ENCODE measurements around the gene TAF1B. TPM values are rescaled to one million over a fixed set of nuclear protein-coding genes. Genes with fewer than 3 reads are reported as not detected.
A peak's percentile ranks its signal among the peaks of the same experiment; 100 is the strongest.

TAF1B gene
- total RNA-seq, 1 donor from 2014 or later, result 58.5 TPM

- no peak overlapping the region for H3K27ac ChIP-seq
- intact Hi-C loops (cut with DNase I), result loop anchor here (1.0 to 2.0 kb wide), 3 partner anchors 34 to 108 kb away; partner anchors contain the start of gene TAF1B
- TF ChIP-seq, protein P1, sequence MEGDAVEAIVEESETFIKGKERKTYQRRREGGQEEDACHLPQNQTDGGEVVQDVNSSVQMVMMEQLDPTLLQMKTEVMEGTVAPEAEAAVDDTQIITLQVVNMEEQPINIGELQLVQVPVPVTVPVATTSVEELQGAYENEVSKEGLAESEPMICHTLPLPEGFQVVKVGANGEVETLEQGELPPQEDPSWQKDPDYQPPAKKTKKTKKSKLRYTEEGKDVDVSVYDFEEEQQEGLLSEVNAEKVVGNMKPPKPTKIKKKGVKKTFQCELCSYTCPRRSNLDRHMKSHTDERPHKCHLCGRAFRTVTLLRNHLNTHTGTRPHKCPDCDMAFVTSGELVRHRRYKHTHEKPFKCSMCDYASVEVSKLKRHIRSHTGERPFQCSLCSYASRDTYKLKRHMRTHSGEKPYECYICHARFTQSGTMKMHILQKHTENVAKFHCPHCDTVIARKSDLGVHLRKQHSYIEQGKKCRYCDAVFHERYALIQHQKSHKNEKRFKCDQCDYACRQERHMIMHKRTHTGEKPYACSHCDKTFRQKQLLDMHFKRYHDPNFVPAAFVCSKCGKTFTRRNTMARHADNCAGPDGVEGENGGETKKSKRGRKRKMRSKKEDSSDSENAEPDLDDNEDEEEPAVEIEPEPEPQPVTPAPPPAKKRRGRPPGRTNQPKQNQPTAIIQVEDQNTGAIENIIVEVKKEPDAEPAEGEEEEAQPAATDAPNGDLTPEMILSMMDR (IDR thresholded peaks at IDR 0.05), result no peak
Observed at GRCh38 chr2:9951272-9951521, 107.9 kb downstream of the TAF1B start.

GRCh38 chr2:9951522-9952285, 108.4 kb downstream of the TAF1B start, which contains the start of gene GRHL1:
Gene GRHL1, plus strand, starts transcription at chr2:9951693. Its CDS starts 141 bp downstream, at chr2:9951834.
- peaks cover 4 to 10% of the 10 kb centered on the region in 2 donors for H3K4me1 ChIP-seq
- no peaks in the 10 kb centered on the region for H3K36me3 ChIP-seq
- H3K9me3 ChIP-seq, result no peaks in the 10 kb centered on the region
- intact Hi-C loops (cut with DNase I), result loop anchor here (1.0 to 2.0 kb wide), 3 partner anchors 33 to 109 kb away; partner anchors contain the start of gene TAF1B
- DNase-seq (ENCODE audit: low spot score in 2 of 2), result peak; percentile 45 to 94
- H3K4me3 ChIP-seq, result peak within 1 kb of the TSS; percentile 85 to 96
- TF ChIP-seq, protein P1 (IDR thresholded peaks at IDR 0.05), result no peak
- no peaks in the 10 kb centered on the region for H3K27me3 ChIP-seq
- no peak within 1 kb of the TSS for H3K27ac ChIP-seq

More at GRCh38 chr2:9951272-9951521, 107.9 kb downstream of the TAF1B start:
- Histone ChIP-seq H3K4me3 (peak overlapping the region; percentile 85 to 96), H3K27me3 (no peaks in the 10 kb centered on the region), H3K9me3 (no peaks in the 10 kb centered on the region), H3K36me3 (no peaks in the 10 kb centered on the region), H3K4me1 (peaks cover 4 to 10% of the 10 kb centered on the region in 2 donors)
- DNase-seq (ENCODE audit: low spot score in 2 of 2), result no peak

DNA sequence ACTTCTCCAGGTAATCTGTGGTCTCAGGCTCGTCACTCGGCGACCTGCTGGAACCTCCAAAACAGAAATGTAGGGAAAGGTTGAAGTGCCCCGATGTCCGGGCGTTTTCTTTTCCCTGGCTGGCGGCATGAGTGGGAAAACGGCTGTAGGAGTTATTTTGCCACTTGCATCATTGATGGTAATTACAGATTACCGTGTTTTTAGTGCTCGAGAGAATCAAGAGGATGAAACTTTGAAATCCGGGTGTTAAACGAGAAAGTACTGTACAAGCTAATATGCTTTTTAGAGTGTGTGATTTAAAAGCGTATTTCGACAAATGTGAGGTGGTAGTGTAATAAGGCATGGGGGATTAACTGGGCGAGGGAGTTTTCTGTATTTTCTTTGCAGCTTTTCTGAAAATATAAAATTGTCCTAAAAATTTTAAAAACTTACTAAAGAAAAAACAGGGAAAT, 109.0 kb downstream of the TAF1B start:
- intact Hi-C loops (cut with DNase I), result no loop called here
- peak overlapping the region; percentile 85 to 96 for H3K4me3 ChIP-seq
- peaks cover 4 to 10% of the 10 kb centered on the region in 2 donors for H3K4me1 ChIP-seq
- no peaks in the 10 kb centered on the region for H3K36me3 ChIP-seq
- H3K27ac ChIP-seq, result no peak overlapping the region
- no peaks in the 10 kb centered on the region for H3K9me3 ChIP-seq
- DNase-seq (ENCODE audit: low spot score in 2 of 2), result no peak
- no peaks in the 10 kb centered on the region for H3K27me3 ChIP-seq
- TF ChIP-seq, protein P1 (IDR thresholded peaks at IDR 0.05), result no peak

- DNase-seq (ENCODE audit: low spot score in 2 of 2), result no peak
- Histone ChIP-seq H3K36me3 (no peaks in the 10 kb centered on the region), H3K9me3 (no peaks in the 10 kb centered on the region), H3K27ac (no peak overlapping the region), H3K4me3 (no peak overlapping the region), H3K4me1 (peaks cover 4 to 10% of the 10 kb centered on the region in 2 donors), H3K27me3 (no peaks in the 10 kb centered on the region)
- intact Hi-C loops (cut with DNase I), result no loop called here
- TF ChIP-seq, protein P1 (IDR thresholded peaks at IDR 0.05), result no peak
Observed at GRCh38 chr2:9952856-9953503, 109.7 kb downstream of the TAF1B start.

DNA sequence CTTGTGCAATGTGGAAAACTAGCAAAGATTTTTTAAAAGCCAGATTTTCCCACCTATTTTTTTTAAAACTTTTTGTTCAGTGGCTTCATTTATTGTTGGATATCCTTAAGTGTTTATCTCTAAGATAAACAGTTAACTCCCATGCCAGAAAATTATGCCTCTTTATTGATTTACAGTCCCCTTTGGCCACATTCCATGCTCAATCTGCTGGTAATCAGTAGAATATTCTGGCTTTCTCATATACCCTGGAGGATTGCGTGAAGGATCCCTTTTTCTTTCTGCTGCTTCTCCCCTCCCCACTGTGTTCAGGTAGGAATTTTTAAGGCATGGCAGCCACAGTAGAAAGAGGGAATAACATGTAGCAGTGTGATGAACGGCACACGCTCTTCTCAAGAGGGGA, 110.9 kb downstream of the TAF1B start:
- Histone ChIP-seq H3K4me3 (no peak overlapping the region), H3K4me1 (peaks cover 4 to 10% of the 10 kb centered on the region in 2 donors), H3K27ac (no peak overlapping the region), H3K36me3 (no peaks in the 10 kb centered on the region), H3K27me3 (no peaks in the 10 kb centered on the region), H3K9me3 (no peaks in the 10 kb centered on the region)
- no peak for DNase-seq (ENCODE audit: low spot score in 2 of 2)
- intact Hi-C loops (cut with DNase I), result no loop called here
- TF ChIP-seq, protein P1 (IDR thresholded peaks at IDR 0.05), result no peak

All from ascending aorta (tissue), 2 donors.